ENCODE results near the gene PLA2G2C.

The PLA2G2C gene

DNA sequence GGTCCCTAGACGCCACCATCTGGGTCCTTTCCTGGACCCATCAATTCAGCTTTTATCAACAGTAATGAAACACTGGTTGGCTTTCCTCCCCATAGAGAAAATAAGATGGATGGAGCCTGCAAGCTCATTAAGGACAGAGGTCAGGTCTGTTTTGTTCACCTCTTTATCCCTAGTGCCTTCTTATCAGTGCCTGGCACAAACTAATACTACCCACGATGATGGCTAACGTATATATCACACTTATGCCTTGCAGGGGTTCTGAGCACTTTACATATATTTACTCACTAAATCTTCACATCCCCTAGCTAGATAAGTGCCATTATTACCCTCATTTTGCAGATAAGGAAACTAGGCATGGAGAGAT lies 5.5 kb downstream of the PLA2G2C start:
- no peak for DNase-seq (ENCODE audit: low spot score)
- in situ Hi-C loops (cut with MboI; ENCODE audit: low pct_unique_long_range_greater_than_20kb, low sequenced_read_pairs, unreplicated experiment): no loop called here
- TF ChIP-seq, protein P1, sequence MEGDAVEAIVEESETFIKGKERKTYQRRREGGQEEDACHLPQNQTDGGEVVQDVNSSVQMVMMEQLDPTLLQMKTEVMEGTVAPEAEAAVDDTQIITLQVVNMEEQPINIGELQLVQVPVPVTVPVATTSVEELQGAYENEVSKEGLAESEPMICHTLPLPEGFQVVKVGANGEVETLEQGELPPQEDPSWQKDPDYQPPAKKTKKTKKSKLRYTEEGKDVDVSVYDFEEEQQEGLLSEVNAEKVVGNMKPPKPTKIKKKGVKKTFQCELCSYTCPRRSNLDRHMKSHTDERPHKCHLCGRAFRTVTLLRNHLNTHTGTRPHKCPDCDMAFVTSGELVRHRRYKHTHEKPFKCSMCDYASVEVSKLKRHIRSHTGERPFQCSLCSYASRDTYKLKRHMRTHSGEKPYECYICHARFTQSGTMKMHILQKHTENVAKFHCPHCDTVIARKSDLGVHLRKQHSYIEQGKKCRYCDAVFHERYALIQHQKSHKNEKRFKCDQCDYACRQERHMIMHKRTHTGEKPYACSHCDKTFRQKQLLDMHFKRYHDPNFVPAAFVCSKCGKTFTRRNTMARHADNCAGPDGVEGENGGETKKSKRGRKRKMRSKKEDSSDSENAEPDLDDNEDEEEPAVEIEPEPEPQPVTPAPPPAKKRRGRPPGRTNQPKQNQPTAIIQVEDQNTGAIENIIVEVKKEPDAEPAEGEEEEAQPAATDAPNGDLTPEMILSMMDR (IDR thresholded peaks at IDR 0.05; ENCODE audit: extremely low read depth, insufficient read depth, missing control alignments): no peak

DNA sequence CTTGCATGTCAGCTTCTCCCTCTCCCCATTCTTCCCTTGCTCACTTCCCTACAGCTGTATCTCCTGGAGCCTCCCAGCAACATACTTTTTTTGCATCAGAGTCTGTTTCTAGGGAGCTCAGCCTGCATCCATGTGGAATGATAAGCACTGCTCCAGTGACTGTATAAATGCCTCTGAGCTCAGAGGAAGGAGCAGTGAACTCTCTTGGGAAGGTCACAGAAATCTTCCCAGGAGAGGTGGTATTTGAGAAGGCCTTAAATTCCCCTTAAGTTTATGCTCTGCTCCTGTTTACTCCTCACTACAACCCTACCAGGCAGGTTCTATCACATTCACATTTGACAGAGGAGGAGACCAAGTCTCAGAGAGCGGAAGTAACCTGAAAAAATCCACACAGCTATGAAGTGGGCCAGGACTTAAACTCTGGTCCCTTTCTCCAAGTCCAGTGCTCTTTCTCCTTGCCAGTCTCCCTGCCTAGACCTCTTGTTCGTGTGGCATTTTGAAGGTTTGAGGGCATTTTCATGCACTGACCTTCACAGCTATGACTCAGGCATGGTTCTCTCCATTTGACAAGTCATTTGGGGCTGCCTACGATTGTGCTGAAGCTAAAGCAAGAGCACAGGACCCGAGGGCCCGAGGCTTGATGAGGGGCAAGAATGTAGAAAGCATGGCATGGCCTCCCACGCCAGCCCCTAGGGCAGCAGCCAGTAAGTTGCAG lies 6.0 kb downstream of the PLA2G2C start:
- in situ Hi-C loops (cut with MboI; ENCODE audit: low pct_unique_long_range_greater_than_20kb, low sequenced_read_pairs, unreplicated experiment): no loop called here
- TF ChIP-seq, protein P1 (IDR thresholded peaks at IDR 0.05; ENCODE audit: extremely low read depth, insufficient read depth, missing control alignments): no peak
- no peak for DNase-seq (ENCODE audit: low spot score)

DNA sequence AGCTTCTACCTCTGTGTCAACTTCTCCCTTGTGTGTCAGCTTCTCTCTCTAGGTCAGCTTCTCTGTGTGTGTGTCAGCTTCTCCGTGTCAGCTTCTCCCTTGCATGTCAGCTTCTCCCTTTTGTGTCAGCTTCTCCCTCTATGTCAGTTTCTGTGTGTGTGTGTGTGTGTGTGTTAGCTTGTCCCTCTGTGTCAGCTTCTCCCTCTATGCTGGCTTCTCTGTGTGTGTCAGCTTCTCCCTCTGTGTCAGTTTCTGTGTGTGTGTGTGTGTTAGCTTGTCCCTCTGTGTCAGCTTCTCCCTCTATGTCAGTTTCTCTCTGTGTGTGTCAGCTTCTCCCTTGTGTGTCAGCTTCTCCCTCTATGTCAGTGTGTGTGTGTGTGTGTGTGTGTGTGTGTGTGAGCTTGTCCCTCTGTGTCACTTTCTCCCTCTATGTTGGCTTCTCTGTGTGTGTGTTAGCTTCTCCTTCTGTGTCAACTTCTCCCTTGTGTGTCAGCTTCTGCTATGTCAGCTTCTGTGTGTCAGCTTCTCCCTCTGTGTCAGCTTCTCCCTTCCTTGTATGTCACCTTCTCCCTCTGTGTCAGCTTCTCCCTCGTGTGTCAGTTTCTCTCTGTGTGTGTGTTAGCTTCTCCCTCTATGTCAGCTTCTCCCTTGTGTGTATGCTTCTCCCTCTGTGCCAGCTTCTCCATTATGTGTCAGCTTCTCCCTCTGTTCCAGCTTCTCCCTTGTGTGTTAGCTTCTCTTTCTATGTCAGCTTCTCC lies 6.8 kb downstream of the PLA2G2C start:
- TF ChIP-seq, protein P1 (IDR thresholded peaks at IDR 0.05; ENCODE audit: extremely low read depth, insufficient read depth, missing control alignments): no peak
- DNase-seq (ENCODE audit: low spot score): no peak
- in situ Hi-C loops (cut with MboI; ENCODE audit: low pct_unique_long_range_greater_than_20kb, low sequenced_read_pairs, unreplicated experiment): no loop called here

DNA sequence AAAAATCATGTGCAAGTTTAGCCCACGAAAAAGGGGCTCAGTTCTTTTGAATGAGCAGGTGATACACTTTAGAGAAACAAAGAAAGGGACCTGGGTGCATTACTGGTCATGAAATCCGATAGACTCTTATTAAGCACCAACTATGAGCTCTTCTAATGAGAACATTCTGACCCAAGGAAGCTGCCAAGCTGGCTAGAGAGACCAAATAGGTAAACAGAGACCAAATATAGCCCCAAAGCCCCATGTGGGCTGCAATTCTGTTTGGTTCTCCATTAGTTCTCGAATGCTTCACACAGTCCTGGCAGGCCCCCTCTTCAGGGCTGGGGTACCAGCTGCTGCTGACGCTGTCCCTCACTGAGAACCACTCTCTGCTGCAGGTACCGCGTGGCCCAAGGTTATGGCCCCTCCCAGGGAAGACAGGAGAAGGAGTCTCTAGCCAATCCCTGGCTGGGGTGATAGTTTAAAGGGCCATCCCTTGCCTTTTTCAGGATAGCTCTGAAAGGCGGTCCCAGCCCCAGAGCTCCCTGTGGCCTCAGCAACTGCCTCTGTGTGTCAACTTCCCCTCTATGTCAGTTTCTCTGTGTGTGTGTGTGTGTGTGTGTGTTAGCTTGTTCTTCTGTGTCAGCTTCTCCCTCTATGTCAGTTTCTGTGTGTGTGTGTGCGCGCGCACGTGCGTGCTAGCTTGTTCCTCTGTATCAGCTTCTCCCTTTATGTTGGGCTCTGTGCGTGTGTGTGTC lies 7.5 kb downstream of the PLA2G2C start:
- no peak for DNase-seq (ENCODE audit: low spot score)
- TF ChIP-seq, protein P1 (IDR thresholded peaks at IDR 0.05; ENCODE audit: extremely low read depth, insufficient read depth, missing control alignments): no peak
- in situ Hi-C loops (cut with MboI; ENCODE audit: low pct_unique_long_range_greater_than_20kb, low sequenced_read_pairs, unreplicated experiment): no loop called here

DNA sequence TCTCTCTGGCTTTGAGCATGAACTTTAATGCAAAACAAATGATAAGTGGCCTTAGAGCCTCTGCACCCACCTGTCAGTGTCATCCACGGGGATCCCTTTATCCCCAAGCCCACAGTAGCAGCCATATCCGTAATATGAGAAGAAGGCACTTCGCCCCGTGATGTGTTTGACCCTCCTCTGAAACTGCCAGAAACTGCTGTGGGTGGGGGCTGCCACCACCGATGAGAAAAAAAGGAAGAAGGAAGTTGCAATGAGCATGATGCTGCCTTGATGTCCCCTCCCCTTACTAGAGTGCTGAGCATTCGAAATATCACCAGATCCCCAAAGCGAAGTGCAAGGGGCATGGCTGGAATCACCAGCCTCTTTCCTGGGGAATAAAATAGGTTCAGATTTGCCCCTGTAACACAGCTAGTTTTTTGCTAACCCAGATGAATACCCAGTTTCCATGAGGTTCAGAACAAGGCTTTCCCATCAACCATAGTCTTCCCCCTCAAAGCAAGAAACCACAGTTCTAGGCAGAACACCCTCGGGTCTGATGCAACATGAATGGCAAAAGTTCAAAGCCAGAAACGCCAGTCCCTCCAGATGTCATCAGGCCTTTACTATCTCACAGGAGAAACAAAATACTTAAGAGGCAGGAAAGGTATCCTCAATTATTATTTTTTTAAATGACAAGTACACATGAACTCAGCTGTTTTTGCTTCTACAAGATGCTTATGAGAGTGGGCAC lies 11.2 kb downstream of the PLA2G2C start:
- in situ Hi-C loops (cut with MboI; ENCODE audit: low pct_unique_long_range_greater_than_20kb, low sequenced_read_pairs, unreplicated experiment): no loop called here
- no peak for DNase-seq (ENCODE audit: low spot score)
- TF ChIP-seq, protein P1 (IDR thresholded peaks at IDR 0.05; ENCODE audit: extremely low read depth, insufficient read depth, missing control alignments): no peak

DNA sequence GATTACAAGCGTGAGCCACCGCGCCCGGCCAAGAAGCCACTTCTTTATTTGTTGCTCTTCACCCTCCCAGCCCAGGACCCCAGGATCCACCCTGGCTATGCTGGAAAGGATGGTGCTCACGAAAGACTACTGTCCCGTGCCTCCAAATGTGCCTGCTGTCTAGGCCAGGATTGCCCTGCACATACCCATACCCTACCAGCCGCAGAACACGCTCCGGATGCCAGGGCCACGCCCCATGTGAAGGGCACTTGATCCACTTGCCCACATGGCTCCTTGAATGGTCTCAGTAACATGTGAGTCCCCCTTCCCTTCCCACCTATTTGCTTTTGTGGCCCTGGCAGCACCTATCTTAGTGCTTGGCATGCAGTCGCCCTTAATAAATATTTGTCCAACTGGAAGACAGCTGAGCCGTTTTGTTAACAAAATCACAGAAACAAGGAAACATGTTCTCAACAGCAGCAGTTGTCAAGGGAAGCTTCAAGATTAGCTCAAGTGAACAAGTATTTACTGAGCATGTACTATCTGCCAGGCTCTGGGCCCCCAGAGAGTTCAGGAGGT lies 14.2 kb downstream of the PLA2G2C start:
- in situ Hi-C loops (cut with MboI; ENCODE audit: low pct_unique_long_range_greater_than_20kb, low sequenced_read_pairs, unreplicated experiment): no loop called here
- no peak for DNase-seq (ENCODE audit: low spot score)
- TF ChIP-seq, protein P1 (IDR thresholded peaks at IDR 0.05; ENCODE audit: extremely low read depth, insufficient read depth, missing control alignments): no peak
